Aorta (tissue), 5 donors: ENCODE measurements around the gene FOXN3. TPM values are rescaled to one million over a fixed set of nuclear protein-coding genes. Genes with fewer than 3 reads are reported as not detected.

Experiments used
- ATAC-seq: fragments of 200-7000 bp; cut with Tn5 transposase; one replicate; pipeline ENCODE4 v1.9.1; 2022; ENCODE audit warnings: moderate library complexity; ENCODE audit not compliant: low FRiP score
- DNase-seq, 2 donors: peaks; one replicate each; pipeline ENCODE4 v3.0.0-alpha.2; 2020
- H3K27ac ChIP-seq, 2 donors: one replicate each; pipeline ENCODE4 v1.5.1; 2013; ENCODE audit warnings: low read length in 2 of 2, mild to moderate bottlenecking in 2 of 2, moderate library complexity in 2 of 2, control low read depth in 1 of 2, inconsistent platforms in 1 of 2, low read depth in 1 of 2
- H3K27me3 ChIP-seq, 2 donors: one replicate each; pipeline ENCODE4 v1.6.1; 2013; ENCODE audit warnings: control low read depth in 1 of 2, low read length in 1 of 2, mild to moderate bottlenecking in 1 of 2, moderate library complexity in 1 of 2; ENCODE audit not compliant: insufficient read depth in 2 of 2, control insufficient read depth in 1 of 2
- H3K36me3 ChIP-seq, 2 donors: one replicate each; pipeline ENCODE4 v1.6.1; 2013; ENCODE audit warnings: control low read depth in 1 of 2, low read length in 1 of 2, mild to moderate bottlenecking in 1 of 2; ENCODE audit not compliant: insufficient read depth in 2 of 2, control insufficient read depth in 1 of 2
- H3K4me1 ChIP-seq, 2 donors: one replicate each; pipeline ENCODE4 v1.6.1; 2013; ENCODE audit warnings: low read length in 2 of 2, control low read depth in 1 of 2, mild to moderate bottlenecking in 1 of 2, moderate library complexity in 1 of 2; ENCODE audit not compliant: insufficient read depth in 2 of 2, control insufficient read depth in 1 of 2
- H3K4me3 ChIP-seq, 2 donors: one replicate each; pipeline ENCODE4 v1.5.1; 2013; ENCODE audit warnings: low read length in 2 of 2, control low read depth in 1 of 2, mild to moderate bottlenecking in 1 of 2
- H3K9me3 ChIP-seq: one replicate; pipeline ENCODE4 v1.6.1; 2013; ENCODE audit warnings: mild to moderate bottlenecking, low read length; ENCODE audit not compliant: control insufficient read depth
- WGBS, 2 donors: extraction: QIAGEN DNeasy Blood & Tissue Kit; methylation state at CpG; one replicate each; pipeline ENCODE4 v1.1.7; 2013; 5-methylcytosine and 5-hydroxymethylcytosine counted together
- intact Hi-C, 2 donors: fragments of 100-400 bp; cut with DNase I; formaldehyde crosslinking; loops; one replicate each; pipeline versions ENCODE4 v1.14.2 to v1.15.0; 2022
- polyA plus RNA-seq, 2 donors: library from polyadenylated mRNA; stranded (reverse); fragments of 200-250 nt; gene quantifications; one replicate each; pipeline ENCODE4 v1.2.3, GENCODE V29; 2013
- total RNA-seq, 2 donors: library from RNA; stranded (reverse); fragmentation: NEBNext Ultra II Directional; extraction: Animal tissue kit (Norgen Biotek cat#: 25700); gene quantifications; one replicate each; pipeline ENCODE4 v1.2.1, GENCODE V29; 2021
- donor health status: healthy with polysubstance abuse.
- donor health status: Bipolar disorder and iron deficiency.
- donor health status: DM: no; HTN: no; CAD: no.
- donor health status: DM: no; HTN: no; CAD: no.
- donor health status: DM: yes; HTN: yes; CAD: no.

FOXN3 gene
- total and polyA plus RNA-seq, 4 donors = 21.4 to 225 (median 101) TPM

GRCh38 chr14:89249065-89249695 lies 167.9 kb downstream of the FOXN3 start:
- Histone ChIP-seq H3K4me3 (no peak overlapping the region), H3K9me3 (no peaks in the 10 kb centered on the region), H3K27me3 (no peaks in the 10 kb centered on the region), H3K4me1 (peaks cover 4 to 13% of the 10 kb centered on the region in 2 donors), H3K36me3 (no peaks in the 10 kb centered on the region), H3K27ac (no peak overlapping the region)
- no peak for ATAC-seq
- WGBS, 2 donors = 58 to 62% methylated on average over 7 of the region's 7 CpGs
- no peak for DNase-seq
- intact Hi-C loops = loop anchor here in 1 of 2 donors (10.0 kb wide), 2 partner anchors 204 to 666 kb away; no protein-coding TSS in a partner anchor

GRCh38 chr14:89248411-89249064 lies 168.5 kb downstream of the FOXN3 start:
- Histone ChIP-seq H3K4me3 (no peak overlapping the region), H3K27ac (no peak overlapping the region), H3K27me3 (no peaks in the 10 kb centered on the region), H3K36me3 (no peaks in the 10 kb centered on the region), H3K4me1 (peaks cover 7 to 13% of the 10 kb centered on the region in 2 donors), H3K9me3 (no peaks in the 10 kb centered on the region)
- intact Hi-C loops = loop anchor here in 1 of 2 donors (10.0 kb wide), 2 partner anchors 204 to 666 kb away; no protein-coding TSS in a partner anchor
- DNase-seq = no peak
- 18 to 21% methylated on average over 5 of the region's 5 CpGs for WGBS, 2 donors
- no peak for ATAC-seq

- no peak overlapping the region for H3K27ac ChIP-seq
- H3K9me3 ChIP-seq = no peaks in the 10 kb centered on the region
- DNase-seq = no peak
- no peak overlapping the region for H3K4me3 ChIP-seq
- intact Hi-C loops = loop anchor here in 1 of 2 donors (10.0 kb wide), 2 partner anchors 203 to 667 kb away; no protein-coding TSS in a partner anchor
- H3K36me3 ChIP-seq = no peaks in the 10 kb centered on the region
- WGBS, 2 donors = 92 to 94% methylated on average over 3 of the region's 3 CpGs
- no peak for ATAC-seq
- H3K27me3 ChIP-seq = no peaks in the 10 kb centered on the region
- H3K4me1 ChIP-seq = peaks cover 7 to 13% of the 10 kb centered on the region in 2 donors
Measured at GRCh38 chr14:89247457-89248122, 169.4 kb downstream of the FOXN3 start.

- Histone ChIP-seq H3K4me3 (no peak overlapping the region), H3K27ac (no peak overlapping the region), H3K4me1 (peaks cover 7 to 11% of the 10 kb centered on the region in 2 donors), H3K27me3 (no peaks in the 10 kb centered on the region), H3K9me3 (no peaks in the 10 kb centered on the region), H3K36me3 (no peaks in the 10 kb centered on the region)
- ATAC-seq = no peak
- WGBS, 2 donors = 83 to 92% methylated on average over 8 of the region's 8 CpGs
- DNase-seq = no peak
- intact Hi-C loops = loop anchor here in 1 of 2 donors (10.0 kb wide), 2 partner anchors 201 to 669 kb away; no protein-coding TSS in a partner anchor
Measured at GRCh38 chr14:89246290-89246689, 170.7 kb downstream of the FOXN3 start.

- H3K4me1 ChIP-seq = peaks cover 7 to 12% of the 10 kb centered on the region in 2 donors
- no peak overlapping the region for H3K4me3 ChIP-seq
- 72 to 78% methylated on average over 9 of the region's 9 CpGs for WGBS, 2 donors
Measured at GRCh38 chr14:89245802-89246201, 171.2 kb downstream of the FOXN3 start.

GRCh38 chr14:89244720-89245119 lies 172.3 kb downstream of the FOXN3 start:
- H3K4me1 ChIP-seq = peaks cover 7 to 15% of the 10 kb centered on the region in 2 donors
- H3K36me3 ChIP-seq = no peaks in the 10 kb centered on the region
- no peak overlapping the region for H3K27ac ChIP-seq
- ATAC-seq = no peak
- intact Hi-C loops = loop anchor here (5.0 to 10.0 kb wide), 3 partner anchors 200 to 673 kb away; no protein-coding TSS in a partner anchor
- H3K4me3 ChIP-seq = no peak overlapping the region
- H3K9me3 ChIP-seq = no peaks in the 10 kb centered on the region
- no peak for DNase-seq
- no peaks in the 10 kb centered on the region for H3K27me3 ChIP-seq
- WGBS, 2 donors = 95% methylated on average over 6 of the region's 6 CpGs

More at GRCh38 chr14:89245802-89246201, 171.2 kb downstream of the FOXN3 start:
- Histone ChIP-seq H3K27ac (no peak overlapping the region), H3K36me3 (no peaks in the 10 kb centered on the region), H3K9me3 (no peaks in the 10 kb centered on the region), H3K27me3 (no peaks in the 10 kb centered on the region)
- intact Hi-C loops = loop anchor here in 1 of 2 donors (10.0 kb wide), 2 partner anchors 201 to 669 kb away; no protein-coding TSS in a partner anchor
- DNase-seq = no peak
- no peak for ATAC-seq

GRCh38 chr14:89243741-89244140 lies 173.3 kb downstream of the FOXN3 start:
- Histone ChIP-seq H3K27ac (no peak overlapping the region), H3K9me3 (no peaks in the 10 kb centered on the region), H3K36me3 (no peaks in the 10 kb centered on the region), H3K27me3 (no peaks in the 10 kb centered on the region), H3K4me3 (no peak overlapping the region), H3K4me1 (peaks cover 7% of the 10 kb centered on the region in 2 donors)
- ATAC-seq (no peak), DNase-seq (no peak)
- WGBS, 2 donors = 87 to 90% methylated on average over 6 of the region's 6 CpGs
- intact Hi-C loops = loop anchor here (5.0 to 10.0 kb wide), 3 partner anchors 199 to 674 kb away; no protein-coding TSS in a partner anchor

GRCh38 chr14:89243286-89243685 lies 173.7 kb downstream of the FOXN3 start:
- Histone ChIP-seq H3K27me3 (no peaks in the 10 kb centered on the region), H3K4me3 (no peak overlapping the region), H3K9me3 (no peaks in the 10 kb centered on the region), H3K4me1 (peaks cover 7% of the 10 kb centered on the region in 2 donors), H3K36me3 (no peaks in the 10 kb centered on the region), H3K27ac (peak overlapping the region in 1 of 2 donors; percentile 18)
- intact Hi-C loops = loop anchor here (5.0 to 10.0 kb wide), 3 partner anchors 198 to 674 kb away; no protein-coding TSS in a partner anchor
- WGBS, 2 donors = 10 to 13% methylated on average over 4 of the region's 4 CpGs
- DNase-seq (no peak), ATAC-seq (no peak)
